Parathyroid adenoma (tissue), 2 donors: ENCODE measurements around the gene CCS.

Experiments
- H2AFZ ChIP-seq: fragments of 300-600 bp; sonication (generic); one replicate; pipeline ENCODE4 v1.7.0; 2017; ENCODE audit warnings: antibody characterized with exemption, mild to moderate bottlenecking
- H3K27ac ChIP-seq: fragments of 300-600 bp; sonication (generic); one replicate; pipeline ENCODE4 v1.7.0; 2017
- H3K27me3 ChIP-seq: fragments of 300-600 bp; sonication (generic); one replicate; pipeline ENCODE4 v1.7.0; 2017; ENCODE audit warnings: low read length; ENCODE audit not compliant: control insufficient read depth, insufficient read depth
- H3K36me3 ChIP-seq: fragments of 300-600 bp; sonication (generic); one replicate; pipeline ENCODE4 v1.7.0; 2017; ENCODE audit warnings: low read length; ENCODE audit not compliant: control insufficient read depth, insufficient read depth
- H3K4me1 ChIP-seq: fragments of 300-600 bp; sonication (generic); one replicate; pipeline ENCODE4 v1.7.0; 2017; ENCODE audit warnings: control low read depth
- H3K4me2 ChIP-seq: fragments of 300-600 bp; sonication (generic); one replicate; pipeline ENCODE4 v1.7.0; 2017; ENCODE audit warnings: low read length
- H3K4me3 ChIP-seq: fragments of 300-600 bp; sonication (generic); one replicate; pipeline ENCODE4 v1.7.0; 2017; ENCODE audit warnings: low read depth, low read length
- H3K79me2 ChIP-seq: fragments of 300-600 bp; sonication (generic); one replicate; pipeline ENCODE4 v1.7.0; 2017; ENCODE audit warnings: control low read depth
- H3K9ac ChIP-seq: fragments of 300-600 bp; sonication (generic); one replicate; pipeline ENCODE4 v1.7.0; 2017; ENCODE audit warnings: mild to moderate bottlenecking
- H3K9me3 ChIP-seq: fragments of 300-600 bp; sonication (generic); one replicate; pipeline ENCODE4 v1.7.0; 2017; ENCODE audit warnings: low read length; ENCODE audit not compliant: control insufficient read depth
- TF ChIP-seq, protein P1 (sequence below): fragments of 300-600 bp; sonication (generic); IDR thresholded peaks from one replicate; pipeline ENCODE4 v1.7.0; 2017; ENCODE audit warnings: antibody characterized with exemption, mild to moderate bottlenecking
- donor health status: primary hyperparathyroidism.

CCS gene

DNA sequence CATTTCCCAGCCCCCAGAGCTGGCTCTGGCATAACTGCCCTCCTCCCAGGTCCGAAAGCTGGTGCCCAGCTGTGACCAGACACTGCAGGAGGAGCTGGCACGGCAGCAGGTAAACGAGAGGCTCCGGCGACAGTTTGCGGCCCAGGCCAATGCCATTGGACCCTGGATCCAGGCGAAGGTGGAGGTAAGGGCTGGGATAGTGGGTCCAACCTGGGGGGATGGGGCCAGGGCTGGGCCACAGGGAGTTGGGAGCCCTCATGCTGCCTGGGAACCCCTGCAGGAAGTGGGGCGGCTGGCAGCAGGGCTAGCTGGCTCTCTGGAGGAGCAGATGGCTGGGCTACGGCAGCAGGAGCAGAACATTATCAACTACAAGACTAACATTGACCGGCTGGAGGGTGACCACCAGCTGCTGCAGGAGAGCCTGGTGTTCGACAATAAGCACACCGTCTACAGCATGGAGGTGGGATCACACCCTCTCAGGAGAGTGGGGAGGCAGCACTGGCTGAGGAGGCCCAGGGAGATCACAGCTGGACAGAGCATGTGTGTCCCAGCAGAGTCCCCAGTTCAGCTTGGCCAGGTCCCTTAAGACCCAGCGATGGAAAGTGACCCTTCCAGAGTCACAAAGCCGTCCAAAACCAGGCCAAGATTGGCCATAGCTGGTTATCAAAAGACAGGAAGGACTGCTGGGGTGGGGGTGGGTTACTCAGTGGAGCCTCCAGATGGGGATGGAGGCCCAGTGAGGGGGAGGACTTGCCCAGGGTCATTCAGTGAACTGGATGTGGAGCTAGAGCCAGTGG is 31.6 kb upstream of the CCS start:
- TF ChIP-seq, protein P1, sequence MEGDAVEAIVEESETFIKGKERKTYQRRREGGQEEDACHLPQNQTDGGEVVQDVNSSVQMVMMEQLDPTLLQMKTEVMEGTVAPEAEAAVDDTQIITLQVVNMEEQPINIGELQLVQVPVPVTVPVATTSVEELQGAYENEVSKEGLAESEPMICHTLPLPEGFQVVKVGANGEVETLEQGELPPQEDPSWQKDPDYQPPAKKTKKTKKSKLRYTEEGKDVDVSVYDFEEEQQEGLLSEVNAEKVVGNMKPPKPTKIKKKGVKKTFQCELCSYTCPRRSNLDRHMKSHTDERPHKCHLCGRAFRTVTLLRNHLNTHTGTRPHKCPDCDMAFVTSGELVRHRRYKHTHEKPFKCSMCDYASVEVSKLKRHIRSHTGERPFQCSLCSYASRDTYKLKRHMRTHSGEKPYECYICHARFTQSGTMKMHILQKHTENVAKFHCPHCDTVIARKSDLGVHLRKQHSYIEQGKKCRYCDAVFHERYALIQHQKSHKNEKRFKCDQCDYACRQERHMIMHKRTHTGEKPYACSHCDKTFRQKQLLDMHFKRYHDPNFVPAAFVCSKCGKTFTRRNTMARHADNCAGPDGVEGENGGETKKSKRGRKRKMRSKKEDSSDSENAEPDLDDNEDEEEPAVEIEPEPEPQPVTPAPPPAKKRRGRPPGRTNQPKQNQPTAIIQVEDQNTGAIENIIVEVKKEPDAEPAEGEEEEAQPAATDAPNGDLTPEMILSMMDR: no peak
- no peaks in the 10 kb centered on the region for H3K36me3 ChIP-seq

DNA sequence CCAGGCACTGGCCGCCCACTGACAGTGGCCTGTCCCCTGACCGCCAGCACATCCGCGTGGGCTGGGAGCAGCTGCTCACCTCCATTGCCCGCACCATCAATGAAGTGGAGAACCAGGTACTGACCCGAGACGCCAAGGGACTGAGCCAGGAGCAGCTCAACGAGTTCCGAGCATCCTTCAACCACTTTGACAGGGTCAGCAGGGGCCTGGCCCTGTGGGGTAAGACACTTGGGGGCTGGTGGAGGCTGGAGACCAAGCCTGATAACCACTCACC is 31.1 kb upstream of the CCS start:
- Histone ChIP-seq H3K27ac (no peak overlapping the region), H3K9me3 (no peaks in the 10 kb centered on the region), H3K79me2 (no peaks in the 10 kb centered on the region), H3K36me3 (no peaks in the 10 kb centered on the region), H3K27me3 (no peaks in the 10 kb centered on the region), H3K4me3 (no peak overlapping the region), H3K9ac (no peak overlapping the region), H3K4me2 (no peak overlapping the region), H2AFZ (no peak overlapping the region), H3K4me1 (peaks cover 4% of the 10 kb centered on the region)
- TF ChIP-seq, protein P1: no peak

More for the DNA sequence above, 31.6 kb upstream of the CCS start:
- H3K27ac ChIP-seq: no peak overlapping the region
- H2AFZ ChIP-seq: no peak overlapping the region
- peaks cover 4% of the 10 kb centered on the region for H3K4me1 ChIP-seq
- H3K4me3 ChIP-seq: no peak overlapping the region
- H3K4me2 ChIP-seq: no peak overlapping the region
- no peaks in the 10 kb centered on the region for H3K27me3 ChIP-seq
- H3K79me2 ChIP-seq: no peaks in the 10 kb centered on the region
- no peak overlapping the region for H3K9ac ChIP-seq
- H3K9me3 ChIP-seq: no peaks in the 10 kb centered on the region

DNA sequence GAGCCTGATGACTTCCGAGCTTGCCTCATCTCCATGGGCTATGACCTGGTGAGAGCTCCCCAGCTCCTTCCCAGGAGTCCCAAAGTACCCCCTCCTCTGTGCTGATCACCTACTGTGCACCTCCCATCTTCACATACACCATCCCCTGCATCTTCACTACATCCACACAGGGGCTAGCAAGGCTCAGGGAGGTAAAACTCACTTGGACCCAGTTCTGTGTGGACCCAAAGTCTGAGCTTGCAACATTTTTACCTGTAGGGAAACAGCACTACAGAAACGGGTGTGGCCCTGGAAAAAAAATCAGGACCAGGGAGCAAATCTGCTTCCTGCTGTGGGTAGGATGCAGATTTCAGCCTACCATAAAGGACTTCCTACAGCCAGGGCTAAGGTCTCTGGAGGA is 30.7 kb upstream of the CCS start:
- Histone ChIP-seq H3K27ac (no peak overlapping the region), H3K27me3 (no peaks in the 10 kb centered on the region), H3K9ac (no peak overlapping the region), H3K4me2 (no peak overlapping the region), H2AFZ (no peak overlapping the region), H3K4me1 (peaks cover 4% of the 10 kb centered on the region), H3K9me3 (no peaks in the 10 kb centered on the region), H3K36me3 (no peaks in the 10 kb centered on the region), H3K4me3 (no peak overlapping the region), H3K79me2 (no peaks in the 10 kb centered on the region)
- TF ChIP-seq, protein P1: no peak

DNA sequence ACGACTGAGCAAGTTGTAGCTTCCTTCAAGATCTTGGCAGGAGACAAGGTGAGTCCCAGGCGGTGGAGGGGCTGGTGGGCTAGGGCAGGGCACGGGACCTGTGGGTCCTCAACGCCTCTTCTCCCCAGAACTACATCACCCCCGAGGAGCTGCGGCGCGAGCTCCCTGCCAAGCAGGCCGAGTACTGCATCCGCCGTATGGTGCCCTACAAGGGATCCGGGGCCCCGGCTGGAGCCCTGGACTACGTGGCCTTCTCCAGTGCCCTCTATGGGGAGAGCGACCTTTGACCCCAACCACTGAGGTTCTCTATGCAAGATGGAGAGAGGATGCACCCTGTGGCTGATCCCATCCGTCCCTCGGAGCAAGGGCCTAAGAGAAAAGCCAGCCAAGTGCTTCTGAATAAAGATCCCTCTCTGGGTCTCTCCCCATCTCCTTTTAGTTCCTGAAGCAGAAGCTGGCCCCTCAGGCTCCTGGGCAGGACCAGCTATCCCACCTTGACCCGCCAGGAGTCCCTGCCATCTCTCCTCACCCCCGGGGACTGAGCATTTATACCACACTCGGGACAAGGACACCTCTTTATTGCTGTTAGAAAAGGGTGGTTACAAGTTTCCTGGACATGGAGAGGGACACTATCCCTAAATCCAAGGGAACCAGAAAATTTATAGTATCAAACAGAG is 29.9 kb upstream of the CCS start:
- TF ChIP-seq, protein P1: no peak
- H3K79me2 ChIP-seq: no peaks in the 10 kb centered on the region
- H3K9ac ChIP-seq: no peak overlapping the region
- no peak overlapping the region for H3K4me3 ChIP-seq
- H3K27me3 ChIP-seq: no peaks in the 10 kb centered on the region
- H2AFZ ChIP-seq: no peak overlapping the region
- no peaks in the 10 kb centered on the region for H3K9me3 ChIP-seq
- H3K4me1 ChIP-seq: peaks cover 4% of the 10 kb centered on the region
- no peak overlapping the region for H3K4me2 ChIP-seq
- H3K36me3 ChIP-seq: no peaks in the 10 kb centered on the region
- H3K27ac ChIP-seq: no peak overlapping the region

DNA sequence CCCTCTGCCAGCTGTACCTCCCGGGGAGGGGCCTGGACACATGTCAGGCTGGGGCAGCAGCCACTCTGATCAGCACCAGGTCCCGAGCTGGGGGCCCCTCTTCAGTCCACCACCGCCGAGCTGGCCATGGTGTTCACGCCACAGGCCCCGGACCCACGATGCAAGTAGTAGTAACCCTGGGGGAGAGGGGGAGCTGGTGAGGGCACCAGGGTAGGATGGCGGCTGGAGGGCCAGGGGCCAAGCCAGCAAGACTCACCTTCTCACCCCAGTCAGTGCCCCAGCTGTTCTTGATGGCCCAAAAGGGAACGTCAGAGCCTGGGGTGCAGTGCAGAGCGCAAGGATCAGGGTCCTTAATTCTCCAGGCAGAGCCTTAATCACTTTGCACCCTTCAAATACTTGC is 29.2 kb upstream of the CCS start:
- H3K79me2 ChIP-seq: no peaks in the 10 kb centered on the region
- no peaks in the 10 kb centered on the region for H3K9me3 ChIP-seq
- TF ChIP-seq, protein P1: no peak
- H3K4me3 ChIP-seq: no peak overlapping the region
- no peak overlapping the region for H3K27ac ChIP-seq
- no peak overlapping the region for H3K9ac ChIP-seq
- H3K36me3 ChIP-seq: no peaks in the 10 kb centered on the region
- no peak overlapping the region for H2AFZ ChIP-seq
- no peaks in the 10 kb centered on the region for H3K27me3 ChIP-seq
- H3K4me2 ChIP-seq: no peak overlapping the region
- H3K4me1 ChIP-seq: peaks cover under 1% of the 10 kb centered on the region
